ENCODE results near the gene NUDT6.

The NUDT6 gene

GRCh38 chr4:122921971-122922876 is at the start of gene NUDT6:
TSS of gene NUDT6 (minus strand) at chr4:122922597. CDS start at chr4:122922572, 25 bp downstream.
- peak; percentile 18 for DNase-seq

DNA sequence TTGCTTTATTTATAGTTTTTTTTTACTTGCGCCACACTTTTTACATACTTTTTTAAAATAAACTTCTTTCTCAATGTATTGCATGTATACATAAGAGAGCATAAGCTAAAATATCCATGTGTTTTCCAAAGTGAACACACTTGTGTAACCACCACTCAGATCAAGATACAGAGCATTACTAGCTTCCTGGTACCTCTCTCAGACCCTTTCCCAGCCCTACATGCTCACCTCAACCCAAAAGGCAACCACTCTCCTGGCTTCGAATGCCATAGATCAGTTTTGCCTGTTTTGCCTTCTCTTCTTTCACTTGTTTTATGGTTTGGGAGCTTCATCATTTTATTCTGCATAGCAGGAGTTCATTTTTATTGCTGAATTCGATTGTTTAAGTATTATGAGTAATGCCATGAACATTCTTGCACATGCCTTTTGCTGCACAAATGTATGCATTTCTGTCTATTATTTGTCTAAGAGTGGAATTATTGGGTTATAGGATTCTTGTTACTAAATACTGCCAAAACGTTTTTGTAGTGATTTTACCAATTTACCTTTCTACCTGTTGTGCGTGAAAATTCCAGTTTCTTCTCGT is 45.9 kb upstream of the NUDT6 start:
- DNase-seq = no peak

DNA sequence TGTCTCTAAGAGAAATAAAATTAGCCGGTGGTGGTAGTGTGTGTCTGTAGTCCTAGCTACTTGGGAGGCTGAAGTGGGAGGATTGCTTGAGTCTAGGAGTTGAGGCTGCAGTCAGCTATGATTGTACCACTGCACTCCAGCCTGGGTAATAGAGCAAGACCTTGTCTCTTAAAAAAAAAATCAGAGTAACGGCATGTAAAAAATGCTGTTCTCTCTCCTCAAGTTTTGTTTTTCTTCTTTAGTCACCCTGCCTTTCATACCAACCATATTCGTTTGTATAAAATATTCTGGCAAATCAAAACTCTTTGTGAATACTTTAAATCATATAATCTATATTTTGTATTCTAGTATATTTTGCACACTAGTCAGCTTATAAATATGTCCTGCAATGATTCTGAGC is 44.8 kb upstream of the NUDT6 start:
- no peak for DNase-seq

- no peak for DNase-seq
Observed at GRCh38 chr4:122966201-122966600, 43.8 kb upstream of the NUDT6 start.

- no peak for DNase-seq
Observed at GRCh38 chr4:122963216-122963615, 40.8 kb upstream of the NUDT6 start.

GRCh38 chr4:122960611-122961000 is 38.2 kb upstream of the NUDT6 start:
- no peak for DNase-seq

- no peak for DNase-seq
Observed at GRCh38 chr4:122959981-122960610, 37.7 kb upstream of the NUDT6 start.

- DNase-seq = no peak
Observed at GRCh38 chr4:122959441-122959840, 37.0 kb upstream of the NUDT6 start.

DNA sequence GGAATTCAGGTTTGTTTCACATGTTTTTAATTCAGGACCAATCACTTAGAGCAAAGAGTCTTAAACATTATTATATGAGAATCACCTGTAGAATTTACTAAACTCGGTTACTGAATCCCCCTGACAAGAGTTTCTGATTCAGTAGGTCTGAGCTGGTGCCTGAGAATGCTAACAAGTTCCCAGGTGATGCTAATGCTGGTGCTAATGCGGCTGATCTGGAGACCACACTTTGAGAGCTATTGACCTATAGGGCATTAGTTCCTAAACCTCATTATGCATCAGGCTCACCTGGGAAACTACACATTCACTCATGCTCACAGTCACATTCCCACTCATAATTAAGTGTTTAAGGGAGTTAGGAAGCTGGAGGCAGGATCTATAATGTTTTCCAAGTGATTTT is 36.1 kb upstream of the NUDT6 start:
- no peak for DNase-seq

- DNase-seq = no peak
Observed at GRCh38 chr4:122953924-122954323, 31.5 kb upstream of the NUDT6 start.

GRCh38 chr4:122952028-122952427 is 29.6 kb upstream of the NUDT6 start:
- DNase-seq = no peak

- DNase-seq = no peak
Observed at GRCh38 chr4:122948671-122949070, 26.3 kb upstream of the NUDT6 start.

GRCh38 chr4:122946142-122946541 is 23.7 kb upstream of the NUDT6 start:
- no peak for DNase-seq

GRCh38 chr4:122945136-122945535 is 22.7 kb upstream of the NUDT6 start:
- peak; percentile 27 for DNase-seq

DNA sequence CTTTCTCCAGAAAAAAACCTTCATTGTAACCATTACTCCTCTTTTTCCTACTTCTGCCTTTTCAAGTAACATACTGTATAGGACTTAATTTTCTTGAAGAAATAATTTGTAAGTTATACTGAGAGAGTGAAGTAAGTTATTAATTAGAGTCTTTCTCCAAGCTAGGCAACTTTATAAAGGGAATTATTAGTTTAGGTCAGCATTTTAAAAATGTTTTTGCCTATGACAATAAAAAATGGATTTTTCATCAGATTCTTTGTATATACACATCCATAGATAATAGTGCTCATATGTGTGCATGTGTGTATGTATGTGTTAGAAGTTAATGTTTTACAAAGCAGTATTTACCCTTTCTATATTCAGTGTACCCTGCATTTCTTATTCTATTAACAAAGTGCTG is 10.4 kb upstream of the NUDT6 start:
- DNase-seq = no peak

- DNase-seq = no peak
Observed at GRCh38 chr4:122930862-122931261, 8.5 kb upstream of the NUDT6 start.

DNA sequence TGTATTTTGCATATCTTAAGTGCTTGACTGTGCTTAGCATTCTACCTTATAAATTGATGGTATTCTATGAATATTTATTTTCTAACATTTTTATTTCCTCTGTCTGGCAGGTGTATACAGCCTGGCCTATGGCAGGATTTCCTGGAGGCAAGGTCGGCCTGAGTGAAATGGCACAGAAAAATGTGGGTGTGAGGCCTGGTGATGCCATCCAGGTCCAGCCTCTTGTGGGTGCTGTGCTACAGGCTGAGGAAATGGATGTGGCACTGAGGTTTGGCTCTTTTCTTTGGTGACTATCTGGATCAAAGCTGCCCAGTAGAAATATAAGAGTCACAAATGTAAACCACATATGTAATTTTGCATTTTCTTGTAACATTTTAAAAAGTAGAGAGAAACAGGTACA is 6.5 kb upstream of the NUDT6 start:
- no peak for DNase-seq

DNA sequence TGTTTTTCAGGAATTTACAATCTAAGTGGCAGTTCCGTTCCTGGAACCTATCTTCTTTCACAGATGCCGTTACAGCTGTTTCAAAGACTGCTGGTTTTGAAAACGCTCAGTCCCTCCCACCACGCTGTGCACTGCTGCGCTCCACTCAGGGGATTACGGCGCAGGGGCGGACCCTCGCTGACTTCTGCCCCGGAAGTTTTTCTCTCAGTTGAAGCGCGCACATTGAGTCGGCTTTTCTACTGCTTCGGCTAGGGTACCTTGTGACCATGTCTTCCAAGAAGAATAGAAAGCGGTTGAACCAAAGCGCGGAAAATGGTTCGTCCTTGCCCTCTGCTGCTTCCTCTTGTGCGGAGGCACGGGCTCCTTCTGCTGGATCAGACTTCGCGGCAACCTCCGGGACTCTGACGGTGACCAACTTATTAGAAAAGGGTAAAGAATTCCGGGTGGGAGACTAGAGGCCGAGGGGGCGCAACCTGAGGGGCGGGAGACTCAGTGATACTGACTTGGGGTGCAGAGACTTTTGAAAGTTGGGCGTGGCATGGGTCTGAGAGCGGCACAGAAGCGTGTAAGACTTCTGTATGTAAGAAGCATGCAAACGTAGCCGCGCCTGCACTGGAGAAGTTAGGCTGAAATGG is 597 bp upstream of the NUDT6 start:
- DNase-seq = peak; percentile 86

- DNase-seq = no peak
Observed at GRCh38 chr4:122921300-122921699, 1.1 kb downstream of the NUDT6 start.

DNA sequence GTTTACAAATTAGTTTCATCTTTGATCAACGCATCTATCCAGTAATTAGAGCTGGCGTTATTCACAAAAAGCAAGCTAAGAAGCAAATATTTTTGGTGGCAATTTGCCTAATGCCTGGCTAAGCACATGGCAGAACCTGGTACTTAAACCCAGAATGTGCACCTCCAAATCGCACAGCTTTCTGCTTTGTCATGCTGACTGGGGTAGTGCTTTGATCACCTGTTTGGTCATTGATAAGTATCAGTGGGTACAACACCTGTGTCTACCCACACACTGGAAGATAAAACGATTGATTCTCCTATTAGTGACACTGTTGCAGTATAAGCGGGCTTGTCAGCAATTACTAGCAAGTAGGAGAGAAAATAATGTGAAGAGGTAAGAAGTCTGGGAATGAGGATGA is 1.9 kb downstream of the NUDT6 start:
- DNase-seq = no peak

- no peak for DNase-seq
Observed at GRCh38 chr4:122917731-122918130, 4.7 kb downstream of the NUDT6 start.

- no peak for DNase-seq
Observed at GRCh38 chr4:122914938-122915337, 7.5 kb downstream of the NUDT6 start.

DNA sequence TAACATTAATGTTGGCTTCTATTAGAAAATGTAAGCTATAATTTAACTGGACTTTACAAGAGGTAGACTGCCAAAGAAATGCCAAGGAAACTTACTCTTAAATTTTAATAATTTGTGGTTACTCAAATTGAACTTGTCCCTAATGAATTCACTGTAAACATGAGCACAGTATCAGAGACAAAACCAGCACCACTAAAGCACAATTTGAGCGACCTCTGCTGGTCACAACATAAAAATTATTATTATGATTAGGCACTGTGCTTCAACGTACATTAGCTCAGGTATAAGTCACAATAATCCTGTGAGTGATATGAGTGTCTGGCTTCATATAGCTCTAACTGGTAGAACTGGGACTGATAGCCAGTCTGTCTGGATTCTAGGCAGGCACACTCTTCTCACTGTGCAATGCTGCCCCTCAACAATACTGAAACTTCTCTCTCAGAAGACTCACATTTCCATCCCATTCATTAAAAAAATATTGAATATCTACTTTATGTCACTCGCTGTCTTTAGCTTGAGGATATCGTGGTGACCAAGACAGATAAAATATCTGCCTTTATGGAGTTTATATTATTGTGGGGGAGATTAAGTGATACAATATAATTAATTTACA is 8.0 kb downstream of the NUDT6 start:
- DNase-seq = no peak
